MM.1S (cell line): ENCODE data around the gene ZNF451.

Experiments
- EZH2 ChIP-seq: fragments of 300-600 bp; sonication (generic); optimal IDR thresholded peaks from 2 replicates; pipeline ENCODE3; 2017; ENCODE audit warnings: low read depth, mild to moderate bottlenecking, antibody characterized with exemption, low read length, mixed read lengths
- EZH2phosphoT487 ChIP-seq: fragments of 300-600 bp; sonication (generic); IDR thresholded peaks from 2 replicates; pipeline ENCODE4 v1.6.1; 2018; ENCODE audit warnings: antibody characterized with exemption, low read length
- TF ChIP-seq, protein P1 (sequence below): fragments of 300-600 bp; sonication (generic); IDR thresholded peaks from 2 replicates; pipeline ENCODE4 v1.5.1; 2016; ENCODE audit warnings: antibody characterized with exemption, low read length, mixed read lengths

GRCh38 chr6:57180596-57180995, 90.6 kb downstream of the ZNF451 start:
- TF ChIP-seq EZH2 (no peak), EZH2phosphoT487 (no peak)
- TF ChIP-seq, protein P1, sequence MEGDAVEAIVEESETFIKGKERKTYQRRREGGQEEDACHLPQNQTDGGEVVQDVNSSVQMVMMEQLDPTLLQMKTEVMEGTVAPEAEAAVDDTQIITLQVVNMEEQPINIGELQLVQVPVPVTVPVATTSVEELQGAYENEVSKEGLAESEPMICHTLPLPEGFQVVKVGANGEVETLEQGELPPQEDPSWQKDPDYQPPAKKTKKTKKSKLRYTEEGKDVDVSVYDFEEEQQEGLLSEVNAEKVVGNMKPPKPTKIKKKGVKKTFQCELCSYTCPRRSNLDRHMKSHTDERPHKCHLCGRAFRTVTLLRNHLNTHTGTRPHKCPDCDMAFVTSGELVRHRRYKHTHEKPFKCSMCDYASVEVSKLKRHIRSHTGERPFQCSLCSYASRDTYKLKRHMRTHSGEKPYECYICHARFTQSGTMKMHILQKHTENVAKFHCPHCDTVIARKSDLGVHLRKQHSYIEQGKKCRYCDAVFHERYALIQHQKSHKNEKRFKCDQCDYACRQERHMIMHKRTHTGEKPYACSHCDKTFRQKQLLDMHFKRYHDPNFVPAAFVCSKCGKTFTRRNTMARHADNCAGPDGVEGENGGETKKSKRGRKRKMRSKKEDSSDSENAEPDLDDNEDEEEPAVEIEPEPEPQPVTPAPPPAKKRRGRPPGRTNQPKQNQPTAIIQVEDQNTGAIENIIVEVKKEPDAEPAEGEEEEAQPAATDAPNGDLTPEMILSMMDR, result no peak
